ENCODE results near the gene INSR. TPM values are rescaled to one million over a fixed set of nuclear protein-coding genes. Genes with fewer than 3 reads are reported as not detected.
A peak's percentile ranks its signal among the peaks of the same experiment; 100 is the strongest.

The INSR gene
- total and polyA plus RNA-seq, 10 of the 15 experiments (the other 5 are each of a cell fraction or from before 2014, with no cell fraction given), result 4.2 to 34.9 (median 13.6) TPM

- peaks cover 34% of the 10 kb centered on the region for H3K79me2 ChIP-seq (ENCODE audit: control insufficient read depth, insufficient read depth, low read length)
- no TSS peak for BruUV-seq (replicated peaks)
- intact Hi-C loops (cut with micrococcal nuclease; ENCODE audit: unreplicated experiment), result no loop called here
Measured at GRCh38 chr19:7217861-7218260, 76.4 kb downstream of the INSR start.

GRCh38 chr19:7216373-7216902 is 77.8 kb downstream of the INSR start:
- RAD21 ChIA-PET (ENCODE audit: unreplicated experiment), result interaction anchor here (1.4 kb wide), 1 partner anchor 26 kb away, joined by 7 read pairs; no protein-coding TSS in a partner anchor
- no peak for DNase-seq (ENCODE audit: low read depth, low spot score)
- Histone ChIP-seq H3K36me3 (ENCODE audit: control insufficient read depth in 2 of 2, insufficient read depth in 2 of 2, low read length in 1 of 2) (no peaks in the 10 kb centered on the region), H3K27ac (ENCODE audit: control insufficient read depth, insufficient read depth) (peak overlapping the region; percentile 55), H2AFZ (ENCODE audit: control insufficient read depth, low read depth, low read length) (no peak overlapping the region), H3K9ac (ENCODE audit: control insufficient read depth, insufficient read depth, low read length) (no peak overlapping the region), H3K9me3 (replicated peaks; ENCODE audit: control insufficient read depth, insufficient read depth, low read length) (no peaks in the 10 kb centered on the region; the same call in 1 of the 3 replicates), H3K79me2 (ENCODE audit: control insufficient read depth, insufficient read depth, low read length) (peaks cover 35% of the 10 kb centered on the region), H3K4me2 (ENCODE audit: control insufficient read depth, insufficient read depth) (no peak overlapping the region), H3K4me3 (no peak overlapping the region), H4K20me1 (ENCODE audit: control insufficient read depth, insufficient read depth) (no peaks in the 10 kb centered on the region), H3K27me3 (replicated peaks in 1 of 2; ENCODE audit: control insufficient read depth in 2 of 2, insufficient read depth in 2 of 2, low read length in 1 of 2) (no peaks in the 10 kb centered on the region), H3K4me1 (ENCODE audit: control insufficient read depth, insufficient read depth, low read length) (peaks cover 35% of the 10 kb centered on the region)
- WGBS (ENCODE audit: insufficient coverage, insufficient replicate concordance, low lambda C conversion rate, missing lambda C conversion rate), result 45% methylated on average over 15 of the region's 15 CpGs
- CTCF ChIA-PET, result interaction anchor here (1.1 to 1.5 kb wide), 3 partner anchors 26 to 110 kb away, joined by 3 to 4 read pairs (median 3); no protein-coding TSS in a partner anchor
- SMC1A ChIA-PET (ENCODE audit: uncharacterized antibody, unreplicated experiment), result interaction anchor here (0.6 to 1.3 kb wide), 3 partner anchors 37 to 98 kb away, joined by 3 to 5 read pairs (median 4); no protein-coding TSS in a partner anchor
- POLR2A ChIA-PET, result interaction anchor here (0.7 to 1.4 kb wide), 3 partner anchors 15 to 120 kb away, joined by 3 to 5 read pairs (median 3); no protein-coding TSS in a partner anchor
- peak; percentile 74 for ATAC-seq
- no TSS peak for BruUV-seq (replicated peaks)
- in situ Hi-C loops (cut with MboI), result no loop called here
- intact Hi-C loops (cut with micrococcal nuclease; ENCODE audit: unreplicated experiment), result no loop called here
- FAIRE-seq, result no peak
- TF ChIP-seq ETV6 (conservative IDR thresholded peaks at IDR 0.05 in 1 of 2, IDR thresholded peaks at IDR 0.05 in 1 of 2; ENCODE audit: borderline replicate concordance in 1 of 2, low read depth in 1 of 2) (0 out of 4 replicates have a peak, but pooled peaks of 1 of the 2 experiments have one; percentile 12), EED (IDR thresholded peaks at IDR 0.05; ENCODE audit: low read depth) (peak; percentile 43; the same call in 1 of the 2 replicates), RELA (IDR thresholded peaks at IDR 0.05; ENCODE audit: borderline replicate concordance, partially characterized antibody) (peak; percentile 35), DPF2 (IDR thresholded peaks at IDR 0.05) (peak; percentile 48), SRF (IDR thresholded peaks at IDR 0.05; ENCODE audit: low read depth in 2 of 2, low read length in 2 of 2) (no peak)
- TF ChIP-seq, protein P1, sequence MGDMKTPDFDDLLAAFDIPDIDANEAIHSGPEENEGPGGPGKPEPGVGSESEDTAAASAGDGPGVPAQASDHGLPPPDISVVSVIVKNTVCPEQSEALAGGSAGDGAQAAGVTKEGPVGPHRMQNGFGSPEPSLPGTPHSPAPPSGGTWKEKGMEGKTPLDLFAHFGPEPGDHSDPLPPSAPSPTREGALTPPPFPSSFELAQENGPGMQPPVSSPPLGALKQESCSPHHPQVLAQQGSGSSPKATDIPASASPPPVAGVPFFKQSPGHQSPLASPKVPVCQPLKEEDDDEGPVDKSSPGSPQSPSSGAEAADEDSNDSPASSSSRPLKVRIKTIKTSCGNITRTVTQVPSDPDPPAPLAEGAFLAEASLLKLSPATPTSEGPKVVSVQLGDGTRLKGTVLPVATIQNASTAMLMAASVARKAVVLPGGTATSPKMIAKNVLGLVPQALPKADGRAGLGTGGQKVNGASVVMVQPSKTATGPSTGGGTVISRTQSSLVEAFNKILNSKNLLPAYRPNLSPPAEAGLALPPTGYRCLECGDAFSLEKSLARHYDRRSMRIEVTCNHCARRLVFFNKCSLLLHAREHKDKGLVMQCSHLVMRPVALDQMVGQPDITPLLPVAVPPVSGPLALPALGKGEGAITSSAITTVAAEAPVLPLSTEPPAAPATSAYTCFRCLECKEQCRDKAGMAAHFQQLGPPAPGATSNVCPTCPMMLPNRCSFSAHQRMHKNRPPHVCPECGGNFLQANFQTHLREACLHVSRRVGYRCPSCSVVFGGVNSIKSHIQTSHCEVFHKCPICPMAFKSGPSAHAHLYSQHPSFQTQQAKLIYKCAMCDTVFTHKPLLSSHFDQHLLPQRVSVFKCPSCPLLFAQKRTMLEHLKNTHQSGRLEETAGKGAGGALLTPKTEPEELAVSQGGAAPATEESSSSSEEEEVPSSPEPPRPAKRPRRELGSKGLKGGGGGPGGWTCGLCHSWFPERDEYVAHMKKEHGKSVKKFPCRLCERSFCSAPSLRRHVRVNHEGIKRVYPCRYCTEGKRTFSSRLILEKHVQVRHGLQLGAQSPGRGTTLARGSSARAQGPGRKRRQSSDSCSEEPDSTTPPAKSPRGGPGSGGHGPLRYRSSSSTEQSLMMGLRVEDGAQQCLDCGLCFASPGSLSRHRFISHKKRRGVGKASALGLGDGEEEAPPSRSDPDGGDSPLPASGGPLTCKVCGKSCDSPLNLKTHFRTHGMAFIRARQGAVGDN (IDR thresholded peaks at IDR 0.05), result peak; percentile 43; the same call in 1 of the 2 replicates
- TF ChIP-seq, protein P2, sequence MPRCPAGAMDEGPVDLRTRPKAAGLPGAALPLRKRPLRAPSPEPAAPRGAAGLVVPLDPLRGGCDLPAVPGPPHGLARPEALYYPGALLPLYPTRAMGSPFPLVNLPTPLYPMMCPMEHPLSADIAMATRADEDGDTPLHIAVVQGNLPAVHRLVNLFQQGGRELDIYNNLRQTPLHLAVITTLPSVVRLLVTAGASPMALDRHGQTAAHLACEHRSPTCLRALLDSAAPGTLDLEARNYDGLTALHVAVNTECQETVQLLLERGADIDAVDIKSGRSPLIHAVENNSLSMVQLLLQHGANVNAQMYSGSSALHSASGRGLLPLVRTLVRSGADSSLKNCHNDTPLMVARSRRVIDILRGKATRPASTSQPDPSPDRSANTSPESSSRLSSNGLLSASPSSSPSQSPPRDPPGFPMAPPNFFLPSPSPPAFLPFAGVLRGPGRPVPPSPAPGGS (IDR thresholded peaks at IDR 0.05; ENCODE audit: borderline replicate concordance, insufficient read depth, low read depth, low read length, poor library complexity, severe bottlenecking), result peak; percentile 69

More at GRCh38 chr19:7217861-7218260, 76.4 kb downstream of the INSR start:
- Histone ChIP-seq H3K4me1 (ENCODE audit: control insufficient read depth, insufficient read depth, low read length) (peaks cover 35% of the 10 kb centered on the region), H2AFZ (ENCODE audit: control insufficient read depth, low read depth, low read length) (no peak overlapping the region), H3K4me2 (ENCODE audit: control insufficient read depth, insufficient read depth) (no peak overlapping the region), H3K36me3 (ENCODE audit: control insufficient read depth in 2 of 2, insufficient read depth in 2 of 2, low read length in 1 of 2) (no peaks in the 10 kb centered on the region; a peak in 1 of 4 replicates), H3K9ac (ENCODE audit: control insufficient read depth, insufficient read depth, low read length) (no peak overlapping the region), H3K4me3 (no peak overlapping the region), H3K27ac (ENCODE audit: control insufficient read depth, insufficient read depth) (peak overlapping the region; percentile 40; the same call in 1 of the 2 replicates), H3K27me3 (replicated peaks in 1 of 2; ENCODE audit: control insufficient read depth in 2 of 2, insufficient read depth in 2 of 2, low read length in 1 of 2) (no peaks in the 10 kb centered on the region), H3K9me3 (replicated peaks; ENCODE audit: control insufficient read depth, insufficient read depth, low read length) (no peaks in the 10 kb centered on the region; the same call in 1 of the 3 replicates), H4K20me1 (ENCODE audit: control insufficient read depth, insufficient read depth) (no peaks in the 10 kb centered on the region)
- RAD21 ChIA-PET (ENCODE audit: unreplicated experiment), result interaction anchor here (1.2 to 1.3 kb wide), 2 partner anchors 69 to 77 kb away, joined by 3 read pairs; partner anchors contain the start of gene INSR
- in situ Hi-C loops (cut with MboI), result no loop called here
- TF ChIP-seq TCF12 (IDR thresholded peaks at IDR 0.05; ENCODE audit: low read depth, low read length) (no peak), MEF2A (IDR thresholded peaks at IDR 0.05; ENCODE audit: insufficient read depth, low read depth, low read length) (no peak), TCF7 (IDR thresholded peaks at IDR 0.05; ENCODE audit: borderline replicate concordance) (no peak)
- POLR2A ChIA-PET, result no interaction called here
- SMC1A ChIA-PET (ENCODE audit: uncharacterized antibody, unreplicated experiment), result interaction anchor here (1.0 to 2.1 kb wide), 5 partner anchors 14 to 70 kb away, joined by 3 to 7 read pairs (median 4); no protein-coding TSS in a partner anchor
- no peak for DNase-seq (ENCODE audit: low read depth, low spot score)
- 82% methylated on average over 6 of the region's 6 CpGs for WGBS (ENCODE audit: insufficient coverage, insufficient replicate concordance, low lambda C conversion rate, missing lambda C conversion rate)
- no peak for ATAC-seq
- CTCF ChIA-PET, result interaction anchor here (1.2 kb wide), 1 partner anchor 17 kb away, joined by 4 read pairs; no protein-coding TSS in a partner anchor
- no peak for FAIRE-seq

Data from GM12878 (cell line).